ENCODE results near the gene COX6B2. TPM values are rescaled to one million over a fixed set of nuclear protein-coding genes. Genes with fewer than 3 reads are reported as not detected.

COX6B2 gene
- total RNA-seq, 1 donor from 2014 or later = 0.29 TPM

DNA sequence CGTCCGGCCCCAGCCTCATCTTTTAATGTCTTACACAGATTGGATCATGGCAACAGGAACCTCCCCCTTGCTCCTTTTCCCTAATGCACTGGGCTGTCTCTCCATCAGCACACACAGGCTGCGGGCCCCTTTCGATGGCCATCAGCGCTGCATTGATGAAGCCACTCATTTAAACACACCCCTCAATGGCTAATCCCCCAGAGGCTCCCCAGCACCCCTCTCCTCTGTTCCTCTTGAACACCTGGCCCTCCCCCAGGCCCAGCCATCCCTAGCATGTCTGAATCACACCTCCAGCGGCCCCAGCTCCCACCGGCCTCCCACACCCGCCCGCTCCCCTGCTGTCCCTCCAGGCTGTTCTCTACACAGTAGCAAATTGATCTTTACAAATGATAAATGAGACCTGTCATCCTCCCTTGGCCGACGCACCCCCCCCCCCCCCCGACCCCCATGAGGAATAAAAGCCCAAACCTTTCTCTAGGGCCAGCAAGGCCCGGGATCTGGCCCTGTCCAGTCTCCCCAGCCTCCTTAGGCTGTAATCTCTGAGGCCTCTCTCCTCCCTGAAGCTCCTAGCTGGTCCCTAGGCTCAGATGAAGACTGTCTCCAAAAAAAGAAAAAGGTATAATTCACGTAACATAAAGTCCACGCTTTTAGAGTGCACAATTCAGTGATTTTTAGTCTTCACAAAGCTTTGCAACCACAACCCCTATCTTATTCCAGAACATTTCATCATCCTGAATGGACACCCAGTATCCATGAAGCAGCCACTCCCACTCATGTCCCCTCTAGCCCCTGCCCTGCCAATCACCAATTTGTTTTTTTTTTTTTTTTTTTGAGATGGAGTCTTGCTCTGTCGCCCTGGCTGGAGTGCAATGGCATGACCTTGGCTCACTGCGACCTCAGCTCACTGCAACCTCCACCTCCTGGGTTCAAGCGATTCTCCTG is 38.6 kb upstream of the COX6B2 start:
- DNase-seq (ENCODE audit: low read depth) = no peak
- TF ChIP-seq CTCF (IDR thresholded peaks at IDR 0.05; ENCODE audit: insufficient read depth, low read length, poor library complexity, severe bottlenecking) = no peak

DNA sequence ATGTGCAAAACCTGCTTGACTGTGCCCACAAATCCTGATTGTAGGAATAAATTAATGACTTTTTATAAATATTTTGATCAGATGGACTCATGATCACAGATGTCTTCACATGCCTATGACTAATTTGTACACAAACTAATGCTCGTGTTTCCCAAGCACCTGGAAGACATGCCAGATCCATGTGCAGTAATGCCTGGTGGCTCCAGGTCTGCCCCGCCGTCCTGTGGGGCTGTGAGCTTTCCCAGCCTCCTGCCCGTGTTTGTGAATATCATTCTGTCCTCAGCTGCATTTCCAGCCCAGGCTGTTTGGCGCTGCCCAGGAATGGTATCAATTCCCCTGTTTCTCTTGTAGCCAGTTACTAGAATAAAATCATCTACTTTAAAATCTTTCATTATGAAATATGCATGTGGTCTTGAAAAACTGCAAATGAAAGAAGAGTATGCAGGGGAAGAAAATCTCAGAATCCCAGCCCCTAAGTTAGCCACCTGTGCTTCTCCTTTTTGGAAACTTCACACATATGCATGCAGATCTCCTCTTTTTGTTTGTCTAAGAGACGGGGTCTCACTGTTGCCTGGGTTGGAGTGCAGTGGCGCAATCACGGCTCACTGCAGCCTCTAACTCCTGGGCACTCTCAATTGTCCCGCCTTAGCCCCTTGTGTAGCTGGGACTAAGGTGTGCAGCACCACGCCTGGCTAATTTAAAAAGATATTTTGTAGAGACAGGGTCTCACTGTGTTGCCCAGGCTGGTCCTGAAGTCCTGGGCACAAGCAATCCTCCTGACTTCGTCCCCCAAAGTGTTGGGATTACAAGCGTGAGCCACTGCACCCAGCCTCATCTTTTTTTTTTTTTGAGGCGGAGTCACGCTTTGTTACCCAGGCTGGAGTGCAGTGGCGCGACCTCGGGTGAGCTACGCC is 37.4 kb upstream of the COX6B2 start:
- no peak for TF ChIP-seq CTCF (IDR thresholded peaks at IDR 0.05; ENCODE audit: insufficient read depth, low read length, poor library complexity, severe bottlenecking)
- no peaks in the 10 kb centered on the region for H3K27me3 ChIP-seq (ENCODE audit: control insufficient read depth, insufficient read depth, low read length)
- peaks cover 4% of the 10 kb centered on the region for H3K36me3 ChIP-seq (ENCODE audit: control insufficient read depth, insufficient read depth, low read length)
- DNase-seq (ENCODE audit: low read depth) = no peak
- no peak overlapping the region for H3K4me3 ChIP-seq (ENCODE audit: low read depth, low read length)

More for the DNA sequence above, 38.6 kb upstream of the COX6B2 start:
- no peaks in the 10 kb centered on the region for H3K27me3 ChIP-seq (ENCODE audit: control insufficient read depth, insufficient read depth, low read length)
- peaks cover 4% of the 10 kb centered on the region for H3K36me3 ChIP-seq (ENCODE audit: control insufficient read depth, insufficient read depth, low read length)
- no peak overlapping the region for H3K4me3 ChIP-seq (ENCODE audit: low read depth, low read length)

- no peak for DNase-seq (ENCODE audit: low read depth)
- no peak overlapping the region for H3K4me3 ChIP-seq (ENCODE audit: low read depth, low read length)
- TF ChIP-seq CTCF (IDR thresholded peaks at IDR 0.05; ENCODE audit: insufficient read depth, low read length, poor library complexity, severe bottlenecking) = no peak
- peaks cover 4% of the 10 kb centered on the region for H3K36me3 ChIP-seq (ENCODE audit: control insufficient read depth, insufficient read depth, low read length)
- H3K27me3 ChIP-seq (ENCODE audit: control insufficient read depth, insufficient read depth, low read length) = no peaks in the 10 kb centered on the region
Observed at GRCh38 chr19:55391191-55391670, 36.7 kb upstream of the COX6B2 start.

DNA sequence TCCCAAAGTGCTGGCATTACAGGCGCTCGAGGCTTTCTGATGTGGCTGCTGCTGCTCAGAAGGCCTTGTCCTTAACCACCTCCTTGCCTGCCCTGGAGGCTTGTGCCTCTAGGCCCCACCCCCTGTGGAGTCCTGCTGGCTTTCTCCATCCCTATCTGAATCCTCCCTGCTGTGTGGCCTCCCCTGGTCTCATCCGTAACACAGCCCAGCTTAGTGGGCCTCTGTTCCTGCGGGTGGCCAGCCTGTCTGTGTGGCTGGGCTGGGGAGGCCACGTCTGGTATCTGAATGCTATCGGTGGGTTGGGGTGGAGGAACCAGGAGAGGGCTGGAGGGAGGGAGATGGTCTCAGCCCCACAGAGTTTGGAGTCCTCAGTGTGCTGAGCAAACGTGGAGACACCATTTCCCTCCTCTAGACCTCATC is 36.0 kb upstream of the COX6B2 start:
- no peak for DNase-seq (ENCODE audit: low read depth)
- Histone ChIP-seq H3K27me3 (ENCODE audit: control insufficient read depth, insufficient read depth, low read length) (no peaks in the 10 kb centered on the region), H3K4me3 (ENCODE audit: low read depth, low read length) (no peak overlapping the region), H3K36me3 (ENCODE audit: control insufficient read depth, insufficient read depth, low read length) (peaks cover 4% of the 10 kb centered on the region)
- no peak for TF ChIP-seq CTCF (IDR thresholded peaks at IDR 0.05; ENCODE audit: insufficient read depth, low read length, poor library complexity, severe bottlenecking)

- no peak overlapping the region for H3K4me3 ChIP-seq (ENCODE audit: low read depth, low read length)
- peaks cover 4% of the 10 kb centered on the region for H3K36me3 ChIP-seq (ENCODE audit: control insufficient read depth, insufficient read depth, low read length)
- no peak for DNase-seq (ENCODE audit: low read depth)
- no peak for TF ChIP-seq CTCF (IDR thresholded peaks at IDR 0.05; ENCODE audit: insufficient read depth, low read length, poor library complexity, severe bottlenecking)
- H3K27me3 ChIP-seq (ENCODE audit: control insufficient read depth, insufficient read depth, low read length) = no peaks in the 10 kb centered on the region
Observed at GRCh38 chr19:55389386-55390317, 35.1 kb upstream of the COX6B2 start.

Measured in kidney epithelial cell (primary cell).